GM18498 (cell line): ENCODE measurements around the gene ECI1.
"Not testable (repeated sequence)": the region's sequence is repeated elsewhere in the genome, so short reads cannot be mapped to it uniquely, and the experiment has no call there.

Experiments used
- ATAC-seq: cut with Tn5 transposase; IDR thresholded peaks from one replicate; pipeline ENCODE4 v1.9.1; 2021; ENCODE audit warnings: mild to moderate bottlenecking, moderate library complexity; ENCODE audit not compliant: unreplicated experiment

ECI1 gene

DNA sequence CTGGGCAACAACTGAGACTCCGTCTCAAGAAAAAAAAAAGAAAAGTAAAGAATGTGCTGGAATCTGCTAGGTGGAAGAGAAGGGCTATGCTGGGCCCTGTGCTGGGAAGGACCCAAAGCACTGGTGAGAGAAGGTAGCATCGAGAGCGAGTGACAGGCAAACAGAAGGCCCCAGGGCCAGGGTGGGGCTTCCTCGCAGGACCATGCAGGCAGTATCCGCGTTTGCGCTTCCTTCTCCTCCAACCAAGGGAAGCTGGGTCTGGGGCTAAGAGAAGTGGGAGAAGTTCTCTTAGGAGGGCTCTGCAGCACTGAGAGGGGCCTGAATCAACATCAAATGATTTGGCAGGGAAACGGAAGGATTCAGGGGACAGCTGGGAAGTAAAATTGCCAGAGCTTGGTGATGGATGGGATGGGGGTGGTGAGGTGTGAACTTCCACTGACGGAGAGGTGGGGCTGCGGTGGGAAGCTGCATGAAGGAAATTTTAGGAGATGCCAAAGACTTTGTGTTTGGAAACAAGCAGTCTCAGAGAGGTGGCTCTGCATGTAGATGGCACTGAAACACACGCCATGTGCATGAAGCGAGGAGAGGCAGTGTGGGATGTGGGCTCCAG is 5.2 kb upstream of the ECI1 start:
- no peak for ATAC-seq

DNA sequence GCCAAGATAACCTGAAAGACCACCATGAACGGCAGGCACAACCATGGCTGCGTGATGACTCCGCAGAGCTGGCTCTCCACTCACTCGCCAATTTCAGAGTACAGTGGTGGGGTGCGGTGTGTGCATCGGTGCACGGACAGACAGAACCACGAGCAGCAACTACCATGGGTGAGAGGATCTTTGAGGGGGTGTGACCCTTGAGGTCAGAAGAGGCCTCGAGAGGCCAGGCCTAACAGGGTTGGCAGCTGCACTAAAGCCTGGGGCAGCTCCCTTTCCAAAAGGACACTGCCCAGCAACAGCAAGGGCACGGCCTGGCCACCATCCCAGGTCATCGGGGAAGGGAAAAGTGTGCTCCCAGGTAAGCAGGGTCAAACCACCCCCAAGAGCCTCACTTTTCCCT is 1.9 kb upstream of the ECI1 start:
- no peak for ATAC-seq

DNA sequence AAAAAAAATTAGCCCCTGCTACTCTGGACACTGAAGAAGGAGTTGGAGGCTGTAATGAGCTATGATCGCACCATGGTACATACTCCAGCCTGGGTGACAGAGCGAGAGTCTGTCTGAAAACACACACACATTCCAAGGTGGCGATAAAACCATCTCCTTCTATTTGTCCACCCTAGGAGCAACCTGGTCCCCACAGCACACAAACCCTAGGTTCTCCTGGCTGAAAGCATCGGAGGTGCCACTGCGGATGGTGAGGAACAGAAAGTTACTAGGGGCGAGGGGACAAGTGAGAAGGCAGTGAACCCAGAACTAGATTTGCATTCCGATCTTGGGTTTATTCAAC is 1.4 kb upstream of the ECI1 start:
- ATAC-seq, result no peak

DNA sequence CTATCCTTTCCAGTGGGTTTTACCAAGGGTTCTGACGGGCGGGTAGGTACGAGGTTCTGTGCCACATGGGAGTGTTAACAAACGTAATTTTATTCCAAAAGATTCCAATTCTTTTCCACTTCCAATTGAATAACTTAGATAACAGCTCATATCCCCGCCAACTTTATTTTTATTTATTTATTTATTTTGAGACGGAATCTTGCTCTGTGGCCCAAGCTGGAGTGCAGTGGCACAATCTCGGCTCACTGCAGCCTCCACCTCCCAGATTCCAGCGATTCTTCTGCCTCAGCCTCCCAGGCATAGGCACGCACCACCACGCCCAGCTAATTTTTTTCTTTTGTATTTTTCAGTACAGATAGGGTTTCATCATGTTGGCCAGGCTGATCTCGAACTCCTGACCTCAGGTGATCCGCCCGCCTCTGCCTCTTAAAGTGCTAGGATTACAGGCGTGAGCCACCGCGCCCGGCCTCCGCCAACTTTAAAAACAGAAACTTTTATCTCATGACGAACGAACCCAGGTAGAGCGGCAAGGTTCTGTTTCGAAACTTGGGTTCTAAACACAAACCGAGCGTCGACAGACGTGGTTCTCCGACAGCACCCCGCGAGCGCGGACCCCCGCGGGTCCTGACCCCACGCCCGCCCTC is 613 bp downstream of the ECI1 start:
- ATAC-seq, result no peak

DNA sequence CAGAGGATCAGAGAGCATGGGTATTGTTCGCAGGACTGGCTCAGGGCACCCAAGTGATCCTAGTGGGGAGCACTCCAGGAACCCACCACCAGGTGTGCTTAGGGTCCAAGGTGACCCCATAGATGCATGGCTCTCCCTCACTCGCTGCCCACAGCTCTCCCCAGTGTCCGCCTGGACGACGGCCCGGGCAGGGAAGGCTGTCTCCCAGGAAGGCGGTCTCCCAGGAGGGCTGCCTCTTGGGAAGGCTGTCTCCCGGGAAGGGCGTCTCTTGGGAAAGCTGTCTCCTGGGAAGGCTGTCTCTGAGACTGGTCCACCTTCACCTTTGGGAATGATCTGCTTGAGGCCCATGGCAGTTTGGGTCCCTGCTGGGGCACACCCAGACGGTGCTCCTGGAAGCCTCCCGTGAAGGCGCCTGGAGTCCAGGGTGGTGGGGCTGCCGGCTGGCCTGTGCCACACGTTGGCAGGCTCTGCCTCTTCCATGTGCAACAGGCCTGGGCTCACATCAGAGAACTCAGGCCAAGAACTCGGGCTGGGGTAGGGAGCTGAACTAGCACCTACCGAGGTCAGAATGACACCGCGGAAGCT is 5.0 kb downstream of the ECI1 start:
- ATAC-seq, result no peak

DNA sequence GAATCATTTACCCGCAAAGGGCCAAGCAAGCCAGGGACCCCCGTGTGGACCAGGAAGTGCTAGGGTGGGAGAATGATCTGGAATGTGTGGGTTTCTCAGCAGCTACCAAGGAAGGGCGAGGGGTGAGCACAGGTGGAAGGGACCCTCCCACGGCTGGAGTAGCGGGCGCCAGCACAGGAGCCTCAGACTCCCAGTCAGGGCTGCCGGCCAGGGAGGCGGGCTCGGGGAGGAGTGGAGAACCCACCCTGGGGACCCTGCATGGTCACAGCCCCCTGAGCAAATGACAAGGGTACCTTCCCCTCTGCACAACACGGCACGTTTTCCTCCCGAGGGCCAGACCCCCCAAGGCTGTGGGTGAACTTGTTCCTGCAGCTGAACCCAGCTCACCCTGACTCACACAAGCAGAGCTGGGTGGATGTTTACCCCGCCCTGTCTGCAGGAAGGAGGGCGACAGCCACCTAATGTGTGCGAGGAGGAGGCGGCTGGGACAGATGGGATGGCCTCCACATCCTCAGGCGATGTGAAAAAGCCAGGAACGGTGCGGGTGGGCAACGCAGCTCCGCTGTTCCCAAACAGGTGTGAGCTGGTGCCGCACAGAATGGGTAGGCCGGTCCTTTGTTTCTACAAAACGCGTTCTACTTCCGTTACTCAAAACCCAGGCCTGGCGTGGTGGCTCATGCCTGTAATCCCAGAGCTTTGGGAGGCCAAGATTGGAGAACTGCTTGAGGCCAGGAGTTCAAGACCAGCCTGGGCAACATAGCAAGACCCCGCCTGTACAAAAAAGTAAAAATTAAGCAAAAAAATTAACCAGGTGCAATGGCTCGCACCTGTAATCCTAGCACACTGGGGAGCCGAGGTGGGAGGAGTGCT is 6.2 kb downstream of the ECI1 start:
- no peak for ATAC-seq

DNA sequence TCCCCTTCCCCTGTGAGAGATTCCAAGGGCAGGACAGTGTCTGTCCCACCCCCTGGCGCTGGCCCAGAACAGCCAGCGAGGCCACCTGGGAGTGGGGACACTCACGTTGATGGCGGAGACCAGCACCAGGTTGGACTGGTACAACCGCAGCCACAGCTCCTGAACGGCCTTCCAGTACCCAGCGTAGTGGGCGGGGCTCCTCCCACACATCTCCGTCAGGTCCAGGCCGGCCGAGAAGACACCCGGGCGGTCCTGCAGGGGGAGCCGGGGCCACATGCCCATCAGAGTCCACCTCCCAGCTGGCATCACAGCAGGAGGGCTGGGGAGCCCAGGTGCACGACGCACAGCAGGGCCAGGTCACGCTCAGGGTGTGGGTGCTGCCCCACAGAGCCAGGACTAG is 7.1 kb downstream of the ECI1 start:
- ATAC-seq, result no peak

DNA sequence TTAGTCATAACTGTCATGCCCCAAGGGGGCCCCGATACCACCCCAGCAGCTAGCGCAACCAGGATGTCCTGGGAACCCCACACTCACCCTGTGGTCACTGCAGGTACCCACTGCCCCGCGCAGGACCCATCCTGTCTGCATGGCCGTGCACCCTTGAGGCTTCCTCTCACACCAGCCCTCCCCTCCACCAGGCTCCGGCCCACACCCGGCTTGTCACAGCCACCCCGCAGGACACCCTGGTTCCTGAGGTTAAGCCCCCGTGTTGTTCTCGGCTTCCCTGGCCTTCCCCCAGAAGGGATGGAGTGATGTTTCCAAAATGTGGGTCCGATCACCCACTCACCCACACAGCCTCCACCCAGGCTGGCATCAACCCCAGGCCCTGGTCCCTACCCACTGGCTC is 7.6 kb downstream of the ECI1 start:
- ATAC-seq, result no peak

DNA sequence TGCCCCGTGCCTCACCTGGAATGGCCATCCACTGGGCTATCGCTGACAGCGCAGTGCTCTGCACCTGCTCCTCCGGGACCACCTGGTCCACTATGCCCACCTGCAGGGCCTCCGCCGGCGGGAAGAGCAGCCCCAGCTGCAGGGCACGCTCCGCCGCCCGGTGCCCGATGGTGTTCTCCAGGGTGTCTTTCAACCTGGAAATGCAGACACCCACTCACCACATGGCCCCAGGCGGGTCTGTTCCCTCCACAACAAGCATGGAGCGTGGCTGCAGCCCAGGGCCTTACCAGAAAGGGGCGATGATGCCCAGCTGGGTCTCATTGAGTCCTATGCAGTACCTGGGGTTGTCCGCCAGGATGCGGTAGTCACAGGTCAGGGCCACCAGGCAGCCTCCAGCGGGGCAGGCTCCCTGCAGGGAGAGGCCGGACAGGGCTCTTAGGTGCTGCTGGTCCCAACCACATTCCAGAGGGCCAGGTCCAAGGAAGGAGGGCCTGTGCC is 8.3 kb downstream of the ECI1 start:
- ATAC-seq, result no peak

DNA sequence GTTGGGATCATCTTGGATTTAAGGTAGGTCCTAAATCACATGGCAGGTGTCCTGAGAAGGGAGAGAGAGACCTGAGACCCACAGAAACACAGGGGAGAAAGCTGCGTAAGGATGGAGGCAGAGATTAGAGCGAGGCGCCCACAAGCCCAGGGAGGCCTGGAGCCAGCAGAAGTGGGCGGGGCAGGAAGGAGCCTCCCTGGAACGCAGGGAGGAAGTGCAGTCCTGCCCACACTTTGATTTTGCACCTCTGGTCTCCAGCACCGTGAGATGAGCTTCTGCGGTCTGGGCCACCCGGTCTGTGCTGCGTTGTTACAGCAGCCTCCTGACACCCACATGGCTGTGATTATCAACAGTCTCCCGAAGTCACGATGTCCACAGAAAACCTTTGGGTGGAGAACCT is 8.8 kb downstream of the ECI1 start:
- no peak for ATAC-seq

DNA sequence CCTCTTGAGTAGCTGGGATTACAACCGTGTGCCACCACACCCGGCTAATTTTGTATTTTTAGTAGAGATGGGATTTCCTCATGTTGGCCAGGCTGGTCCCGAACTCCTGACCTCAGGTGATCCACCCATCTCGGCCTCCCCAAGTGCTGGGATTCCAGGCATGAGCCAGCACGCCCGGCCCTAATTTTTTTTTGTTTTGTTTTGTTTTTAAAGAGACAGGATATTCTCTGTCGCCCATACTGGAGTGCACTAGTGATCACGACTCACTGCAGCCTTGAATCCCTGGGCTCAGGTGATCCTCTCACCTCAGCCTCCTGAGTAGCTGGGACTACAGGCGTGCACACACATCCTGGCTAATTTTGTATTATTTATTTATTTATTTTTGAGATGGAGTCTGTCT is 11.1 kb downstream of the ECI1 start:
- not testable (repeated sequence) for ATAC-seq

DNA sequence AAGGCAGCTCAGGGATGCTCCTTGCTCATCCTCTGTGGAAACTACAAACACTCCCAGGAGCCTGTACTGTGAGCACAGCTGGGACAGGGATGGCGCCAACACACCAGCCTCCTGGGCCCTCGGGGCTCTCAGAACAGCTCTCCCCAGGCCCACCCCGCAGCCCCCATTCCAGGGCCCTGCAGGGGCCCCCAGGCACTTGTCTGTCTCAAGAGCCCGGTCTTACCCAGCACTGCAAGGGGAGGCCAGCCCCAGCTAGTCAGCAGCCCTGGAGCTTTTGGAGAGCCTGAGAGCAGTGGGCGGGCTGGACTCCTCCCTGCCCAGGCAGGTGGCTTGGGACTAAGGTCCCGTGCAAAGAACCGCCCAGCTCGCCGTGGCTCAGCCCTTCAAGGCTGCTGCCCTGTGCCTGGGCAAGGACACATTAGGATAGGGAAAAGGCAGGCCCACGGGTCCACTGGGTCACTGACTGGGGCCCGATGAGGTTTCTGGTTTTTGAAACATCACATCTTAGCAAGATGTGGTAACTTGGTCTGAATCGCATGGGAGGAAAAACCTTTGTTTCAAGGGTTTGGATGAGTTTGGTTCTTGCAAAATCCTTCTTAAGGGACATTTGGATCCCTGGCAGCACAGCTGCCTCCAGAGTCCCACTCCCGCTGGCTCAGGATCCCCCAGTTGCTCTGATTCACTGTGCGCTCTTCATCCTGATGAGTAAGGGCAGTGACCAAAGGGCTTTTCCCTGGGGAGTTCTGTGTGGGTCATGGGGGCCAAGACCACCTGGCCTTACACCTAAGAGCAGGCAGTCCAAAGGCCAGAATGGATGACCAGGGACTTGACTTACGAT is 12.3 kb downstream of the ECI1 start:
- no peak for ATAC-seq

DNA sequence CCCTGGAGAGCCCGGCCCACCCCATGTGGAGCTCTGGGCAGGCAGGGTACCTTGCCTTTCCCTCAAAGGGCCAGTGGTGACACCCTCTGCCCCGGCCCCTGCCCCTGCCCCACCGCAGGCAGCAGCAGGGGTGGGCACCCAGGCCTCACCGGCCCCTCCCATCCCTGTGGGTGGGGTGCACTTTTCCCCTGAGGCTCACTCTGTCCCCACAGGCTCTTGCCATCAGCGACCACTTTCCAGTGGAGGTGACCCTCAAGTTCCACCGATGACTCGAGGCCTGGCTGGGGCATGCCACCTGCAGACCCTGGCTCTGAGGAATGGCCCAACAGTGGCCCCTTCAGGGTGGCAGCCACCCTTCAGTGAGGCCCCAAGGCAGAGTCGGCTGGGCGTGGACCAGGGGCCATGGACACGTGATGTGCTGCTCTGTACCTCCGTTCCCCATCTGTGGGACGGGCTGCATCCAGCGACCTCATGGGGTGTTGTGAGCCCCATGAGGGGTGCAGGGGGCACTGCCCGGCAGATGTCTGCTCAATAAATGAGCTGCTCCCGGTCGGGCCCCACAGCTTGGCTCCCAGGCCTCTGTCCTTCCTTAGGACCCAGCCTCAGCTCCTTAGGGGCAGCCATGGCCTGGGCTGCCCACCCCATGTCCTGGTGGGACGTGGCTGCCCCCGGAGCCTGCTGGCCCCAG is 13.1 kb downstream of the ECI1 start:
- ATAC-seq, result no peak

DNA sequence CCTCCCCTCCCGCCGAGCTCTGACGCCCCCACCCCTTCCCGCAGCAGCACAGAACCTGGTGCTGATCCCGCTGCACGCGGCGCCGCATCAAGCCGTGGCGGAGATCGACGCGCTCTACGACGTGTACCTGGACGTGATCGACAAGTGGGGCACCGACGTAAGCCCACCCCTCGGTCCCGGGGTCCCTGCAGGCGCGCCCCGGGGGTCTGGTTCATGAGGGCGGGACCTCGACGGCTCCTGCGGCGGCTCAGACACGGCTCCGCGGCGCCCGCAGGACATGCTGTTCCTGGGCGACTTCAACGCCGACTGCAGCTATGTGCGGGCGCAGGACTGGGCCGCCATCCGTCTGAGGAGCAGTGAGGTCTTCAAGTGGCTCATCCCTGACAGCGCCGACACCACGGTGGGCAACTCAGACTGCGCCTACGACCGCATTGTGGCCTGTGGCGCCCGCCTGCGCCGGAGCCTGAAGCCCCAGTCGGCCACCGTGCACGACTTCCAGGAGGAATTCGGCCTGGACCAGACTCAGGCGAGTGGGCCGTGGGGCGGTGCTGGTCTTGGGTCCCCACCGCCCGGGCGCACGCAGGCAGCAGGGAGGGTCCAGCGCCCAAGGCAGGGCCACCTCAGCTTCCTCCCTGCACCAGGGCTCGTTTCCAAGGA is 13.8 kb downstream of the ECI1 start:
- no peak for ATAC-seq

DNA sequence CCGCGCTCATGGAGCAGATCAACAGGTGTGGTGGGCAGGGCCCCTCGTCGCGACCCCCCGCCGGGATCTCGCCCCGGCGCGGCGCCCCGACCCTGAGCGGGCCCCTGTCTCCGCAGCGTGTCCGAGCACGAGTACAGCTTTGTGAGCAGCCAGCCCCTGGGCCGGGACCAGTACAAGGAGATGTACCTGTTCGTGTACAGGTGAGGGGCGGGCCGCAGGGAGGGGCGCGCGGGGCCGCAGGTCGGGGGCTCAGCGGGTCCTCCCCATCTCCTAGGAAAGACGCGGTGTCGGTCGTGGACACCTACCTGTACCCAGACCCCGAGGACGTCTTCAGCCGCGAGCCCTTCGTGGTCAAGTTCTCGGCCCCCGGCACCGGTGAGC is 14.3 kb downstream of the ECI1 start:
- no peak for ATAC-seq

DNA sequence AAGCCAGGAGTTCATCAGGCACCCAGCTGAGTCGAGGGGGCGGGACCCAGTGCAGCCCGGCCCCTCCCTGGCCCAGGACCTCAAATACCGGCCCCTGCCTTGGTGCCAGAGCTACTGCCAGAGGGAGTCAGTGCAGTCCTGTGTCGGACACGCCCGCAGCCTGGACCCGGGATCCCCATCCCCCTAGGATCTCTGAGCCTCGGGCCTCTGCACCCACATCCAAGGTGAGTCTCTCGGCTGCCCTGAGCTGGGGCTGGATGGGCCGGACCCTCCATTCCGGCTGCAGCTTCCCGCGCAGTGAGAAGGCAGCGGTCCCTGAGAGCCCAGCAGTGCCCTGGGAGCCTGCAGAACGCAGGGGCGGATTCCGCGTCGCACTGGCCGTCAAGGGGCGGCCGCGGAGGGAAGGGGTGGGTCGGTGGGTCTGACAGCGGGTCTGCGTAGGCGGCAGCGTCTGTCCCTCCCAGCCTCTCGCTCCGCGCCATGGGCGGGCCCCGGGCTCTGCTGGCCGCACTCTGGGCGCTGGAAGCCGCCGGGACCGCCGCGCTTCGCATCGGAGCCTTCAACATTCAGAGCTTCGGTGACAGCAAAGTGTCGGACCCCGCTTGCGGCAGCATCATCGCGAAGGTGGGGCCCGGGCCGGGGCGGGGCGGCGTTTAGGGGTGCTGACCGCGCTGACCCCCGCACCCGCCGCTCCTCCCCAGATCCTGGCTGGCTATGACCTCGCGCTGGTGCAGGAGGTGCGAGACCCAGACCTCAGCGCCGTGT is 14.9 kb downstream of the ECI1 start, which contains the start of gene DNASE1L2:
Gene DNASE1L2, plus strand, starts transcription at position 108 of the 765 bp plus-strand sequence. Its CDS starts 373 bp downstream, at position 481.
- no peak for ATAC-seq

DNA sequence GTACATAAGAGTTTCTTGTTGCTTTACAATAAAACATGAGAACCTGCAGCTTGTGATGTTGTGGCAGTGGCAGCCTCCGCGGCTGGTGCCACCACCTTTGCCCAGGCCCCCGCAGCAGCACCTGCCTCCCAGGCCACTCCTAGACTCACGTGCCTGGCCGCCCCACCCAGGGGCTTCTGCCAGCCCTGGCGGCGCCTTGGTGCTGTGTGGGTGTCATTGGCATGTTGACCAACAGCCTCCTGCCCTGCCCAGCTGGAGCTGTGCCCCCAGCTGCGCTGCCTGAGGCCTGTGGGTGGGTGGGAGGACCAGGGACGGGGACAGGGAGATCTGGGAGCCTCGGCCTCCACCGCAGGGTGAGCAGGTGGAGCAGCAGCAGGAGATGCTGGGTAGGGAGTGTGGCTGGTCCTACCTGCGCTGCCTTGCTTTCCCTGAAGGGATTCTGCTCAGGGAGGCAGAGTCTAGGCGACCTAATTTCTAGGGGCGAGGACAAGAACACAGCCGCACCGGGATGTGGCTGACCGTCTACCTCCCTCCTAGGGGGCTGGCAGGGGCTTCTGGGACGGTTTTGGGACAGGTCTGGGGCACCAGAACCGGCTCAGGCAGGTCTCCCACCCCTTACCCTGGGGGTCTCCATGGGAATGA is 15.6 kb downstream of the ECI1 start:
- no peak for ATAC-seq

DNA sequence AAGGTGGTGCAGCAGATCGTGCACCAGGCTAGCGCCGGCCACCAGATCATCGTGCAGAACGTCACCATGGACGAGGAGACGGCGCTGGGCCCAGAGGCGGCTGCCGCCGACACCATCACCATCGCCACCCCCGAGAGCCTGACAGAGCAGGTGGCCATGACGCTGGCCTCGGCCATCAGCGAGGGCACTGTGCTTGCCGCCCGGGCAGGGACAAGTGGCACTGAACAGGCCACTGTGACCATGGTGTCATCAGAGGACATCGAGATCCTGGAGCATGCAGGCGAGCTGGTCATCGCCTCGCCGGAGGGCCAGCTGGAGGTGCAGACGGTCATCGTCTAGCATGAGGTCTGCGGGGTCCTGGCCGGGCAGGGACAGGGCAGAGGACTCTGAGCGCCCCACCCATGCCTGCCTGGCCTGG is 16.1 kb downstream of the ECI1 start:
- no peak for ATAC-seq
